Choroid plexus epithelial cell (primary cell): ENCODE data around the gene ZCCHC14.
A peak's percentile ranks its signal among the peaks of the same experiment; 100 is the strongest.
"Not testable (repeated sequence)": the region's sequence is repeated elsewhere in the genome, so short reads cannot be mapped to it uniquely, and the experiment has no call there.

Experiments used
- DNase-seq: peaks from one replicate; pipeline ENCODE4 v3.0.0-alpha.2; 2010; ENCODE audit warnings: low read depth
- H3K4me3 ChIP-seq: 2 replicates; pipeline ENCODE4 v1.5.1; 2011; ENCODE audit warnings: low read depth, mild to moderate bottlenecking, control low read depth, low read length, moderate library complexity
- TF ChIP-seq, protein P1 (sequence below): conservative IDR thresholded peaks from 2 replicates; pipeline ENCODE4 v1.5.1; 2011; ENCODE audit warnings: low read depth, mild to moderate bottlenecking, control low read depth, inconsistent platforms, low read length, moderate library complexity

ZCCHC14 gene

DNA sequence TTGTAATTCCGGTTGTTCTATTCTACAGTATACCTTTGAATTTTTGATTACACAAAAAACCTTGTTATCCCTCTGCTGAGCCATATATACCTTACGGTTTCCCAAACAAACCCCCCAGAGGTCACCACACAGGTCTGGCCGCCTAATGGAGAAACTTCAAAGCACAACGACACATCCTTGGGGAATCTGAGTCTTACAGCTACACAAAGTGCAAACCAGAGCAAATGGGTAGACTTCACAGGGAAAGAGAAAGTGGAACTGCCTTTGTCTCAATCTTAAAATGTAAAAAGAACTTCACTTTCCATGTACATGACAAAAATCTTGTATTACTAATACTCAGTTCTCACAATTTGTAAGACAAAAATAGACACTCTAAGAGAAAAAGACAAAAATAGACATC, 111.9 kb downstream of the ZCCHC14 start:
- TF ChIP-seq, protein P1, sequence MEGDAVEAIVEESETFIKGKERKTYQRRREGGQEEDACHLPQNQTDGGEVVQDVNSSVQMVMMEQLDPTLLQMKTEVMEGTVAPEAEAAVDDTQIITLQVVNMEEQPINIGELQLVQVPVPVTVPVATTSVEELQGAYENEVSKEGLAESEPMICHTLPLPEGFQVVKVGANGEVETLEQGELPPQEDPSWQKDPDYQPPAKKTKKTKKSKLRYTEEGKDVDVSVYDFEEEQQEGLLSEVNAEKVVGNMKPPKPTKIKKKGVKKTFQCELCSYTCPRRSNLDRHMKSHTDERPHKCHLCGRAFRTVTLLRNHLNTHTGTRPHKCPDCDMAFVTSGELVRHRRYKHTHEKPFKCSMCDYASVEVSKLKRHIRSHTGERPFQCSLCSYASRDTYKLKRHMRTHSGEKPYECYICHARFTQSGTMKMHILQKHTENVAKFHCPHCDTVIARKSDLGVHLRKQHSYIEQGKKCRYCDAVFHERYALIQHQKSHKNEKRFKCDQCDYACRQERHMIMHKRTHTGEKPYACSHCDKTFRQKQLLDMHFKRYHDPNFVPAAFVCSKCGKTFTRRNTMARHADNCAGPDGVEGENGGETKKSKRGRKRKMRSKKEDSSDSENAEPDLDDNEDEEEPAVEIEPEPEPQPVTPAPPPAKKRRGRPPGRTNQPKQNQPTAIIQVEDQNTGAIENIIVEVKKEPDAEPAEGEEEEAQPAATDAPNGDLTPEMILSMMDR: peak; percentile 18
- DNase-seq: peak; percentile 68
- peak overlapping the region; percentile 82 for H3K4me3 ChIP-seq

DNA sequence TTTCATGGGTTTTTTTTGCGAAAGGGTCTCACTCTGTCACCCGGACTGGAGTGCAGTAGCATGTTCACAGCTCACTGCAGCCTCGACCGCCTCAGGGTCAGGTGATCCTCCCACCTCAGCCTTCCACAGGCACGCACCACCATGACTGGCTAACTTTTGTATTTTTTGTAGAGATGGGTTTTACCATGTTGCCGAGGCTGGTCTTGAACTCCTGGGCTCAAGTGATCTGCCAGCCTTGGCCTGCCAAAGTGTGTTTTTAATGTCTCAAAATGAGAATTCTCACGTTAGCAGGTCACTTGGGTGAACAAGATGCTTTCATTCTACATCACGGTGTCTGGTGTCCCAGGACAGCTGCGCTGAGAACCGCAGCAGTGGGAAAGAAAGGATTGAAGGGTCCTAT, 112.4 kb downstream of the ZCCHC14 start:
- H3K4me3 ChIP-seq: no peak overlapping the region

DNA sequence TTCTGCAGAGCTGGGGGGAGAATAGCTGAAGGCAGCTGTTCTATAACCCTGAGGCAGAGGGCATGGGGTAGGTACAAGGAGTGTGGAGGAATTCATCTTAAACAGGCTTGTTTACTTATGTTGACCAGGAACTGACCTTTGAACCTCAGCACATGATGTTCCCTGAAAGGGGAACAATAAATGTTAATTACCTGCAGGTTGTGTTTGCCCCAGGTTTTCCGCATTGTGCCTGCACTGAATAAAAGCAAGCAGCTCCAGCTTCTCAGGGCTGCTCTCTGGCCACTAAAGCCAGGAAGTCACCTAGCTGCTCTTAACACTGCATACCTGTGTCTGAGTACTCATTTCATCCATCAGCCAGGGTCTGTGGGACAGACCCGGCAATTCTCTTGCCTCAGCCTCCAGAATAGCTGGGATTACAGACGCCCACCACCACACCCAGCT, 113.5 kb downstream of the ZCCHC14 start:
- DNase-seq, H3K4me3 ChIP-seq: not testable (repeated sequence)

More for the DNA sequence above, 112.4 kb downstream of the ZCCHC14 start:
- TF ChIP-seq, protein P1: no peak
- DNase-seq: no peak

DNA sequence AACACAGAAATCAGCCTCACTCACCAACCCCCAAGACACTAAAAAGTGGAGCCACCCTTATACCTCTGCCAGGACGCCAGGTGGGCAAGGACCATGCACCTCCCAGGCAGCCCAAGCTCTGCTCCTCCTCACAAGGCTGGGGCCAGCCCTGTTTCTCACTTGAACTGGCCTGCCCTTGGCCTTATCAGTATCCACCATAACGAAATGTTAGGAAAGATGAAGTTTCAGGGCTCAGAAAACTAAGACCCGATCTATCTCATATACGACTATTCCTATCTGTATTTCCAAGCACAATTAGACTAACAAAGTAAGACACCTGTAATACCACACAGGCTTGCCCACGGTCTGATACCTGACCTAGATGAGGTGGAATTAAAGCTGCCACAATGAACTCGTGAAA, 116.2 kb downstream of the ZCCHC14 start:
- DNase-seq: no peak
- no peak overlapping the region for H3K4me3 ChIP-seq
- TF ChIP-seq, protein P1: no peak

DNA sequence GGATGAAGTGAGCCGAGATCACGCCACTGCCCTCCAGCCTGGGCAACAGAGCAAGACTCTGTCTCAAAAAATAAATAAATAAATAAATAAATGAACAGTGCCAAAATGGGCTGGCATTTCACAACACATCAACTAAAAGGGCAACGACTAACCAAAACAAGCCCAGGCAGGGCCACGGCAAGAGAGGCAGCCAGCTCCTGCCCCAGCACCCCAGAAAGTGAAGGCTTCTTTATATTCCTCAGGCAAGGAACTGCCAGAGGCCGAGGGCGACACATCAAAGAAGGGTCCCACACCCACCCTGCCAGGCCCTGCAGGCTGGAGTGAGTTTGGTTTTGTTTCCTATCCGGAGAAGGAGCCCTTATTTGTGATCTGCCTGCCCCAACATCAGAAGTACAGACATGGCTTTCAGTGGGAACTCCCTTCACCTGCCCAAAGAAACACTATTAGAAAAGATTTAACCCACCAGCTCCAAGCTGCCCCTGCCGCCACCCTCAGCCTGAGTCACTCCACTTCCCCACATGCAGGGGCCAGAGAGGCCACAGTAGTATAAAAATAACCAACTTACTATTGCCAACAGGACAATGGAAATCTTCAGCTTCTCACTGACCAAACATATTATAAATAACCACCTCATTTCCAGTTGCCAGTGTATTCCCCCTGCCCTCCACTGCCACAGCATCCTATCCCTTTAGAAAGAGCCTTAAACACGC, 117.2 kb downstream of the ZCCHC14 start:
- H3K4me3 ChIP-seq: no peak overlapping the region
- TF ChIP-seq, protein P1: no peak
- peak; percentile 60 for DNase-seq

DNA sequence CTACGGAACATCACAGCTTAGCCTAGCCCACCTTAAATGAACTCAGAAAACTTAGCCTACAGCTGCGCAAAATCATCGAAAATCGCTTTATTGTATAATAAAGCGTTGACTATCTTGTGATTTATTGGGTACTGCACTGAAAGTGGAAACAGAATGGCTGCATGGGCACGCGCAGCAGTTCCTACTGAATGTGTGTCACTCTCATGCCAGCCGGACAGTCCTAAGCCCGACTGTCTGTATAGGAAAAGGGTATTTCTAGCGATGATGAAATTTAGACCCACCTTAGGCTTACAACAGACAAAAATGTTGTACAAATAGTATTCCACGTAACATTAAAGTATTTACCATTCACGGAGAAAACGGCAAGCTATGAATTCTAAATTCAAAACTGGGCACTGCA, 118.5 kb downstream of the ZCCHC14 start:
- H3K4me3 ChIP-seq: no peak overlapping the region
- DNase-seq: no peak
- TF ChIP-seq, protein P1: no peak

DNA sequence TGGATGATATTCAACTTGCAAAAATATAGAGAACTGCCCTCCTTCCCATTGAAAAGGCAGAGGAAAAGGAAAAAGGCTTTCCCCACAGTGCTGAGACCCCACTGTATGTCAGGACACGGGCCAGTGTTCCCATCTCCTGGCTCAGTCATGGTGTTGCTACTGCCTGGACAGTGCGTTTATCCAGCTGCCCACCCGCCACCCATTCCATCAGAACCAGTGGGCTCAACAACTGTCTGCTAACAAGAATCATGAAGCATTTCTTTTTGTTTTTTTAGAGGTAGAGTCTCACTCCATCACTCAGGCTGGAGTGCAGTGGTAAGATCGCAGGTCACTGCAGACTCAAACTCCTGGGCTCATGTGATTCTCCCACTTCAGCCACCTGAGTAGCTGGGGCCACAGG, 120.5 kb downstream of the ZCCHC14 start:
- TF ChIP-seq, protein P1: no peak
- H3K4me3 ChIP-seq: no peak overlapping the region
- no peak for DNase-seq
